T-helper 22 cell (primary cell): ENCODE results near the gene GARIN6.
"Not testable (repeated sequence)": the region's sequence is repeated elsewhere in the genome, so short reads cannot be mapped to it uniquely, and the experiment has no call there.

Experiments used
- DNase-seq: peaks from one replicate; pipeline ENCODE4 v3.0.0-alpha.2; 2020; ENCODE audit warnings: low read depth

Gene GARIN6

GRCh38 chr12:99647453-99647852, at the start of gene GARIN6:
TSS of gene GARIN6 (plus strand) at chr12:99647753. CDS start at chr12:99648175, 422 bp downstream.
- DNase-seq, result no peak

- DNase-seq, result no peak
Observed at GRCh38 chr12:99598785-99599184, 48.8 kb upstream of the GARIN6 start.

GRCh38 chr12:99600388-99600787, 47.2 kb upstream of the GARIN6 start:
- no peak for DNase-seq

- DNase-seq, result no peak
Observed at GRCh38 chr12:99609455-99610181, 37.9 kb upstream of the GARIN6 start.

- DNase-seq, result no peak
Observed at GRCh38 chr12:99611117-99611516, 36.4 kb upstream of the GARIN6 start.

GRCh38 chr12:99611599-99611998, 36.0 kb upstream of the GARIN6 start:
- no peak for DNase-seq

- no peak for DNase-seq
Observed at GRCh38 chr12:99618657-99619056, 28.9 kb upstream of the GARIN6 start.

GRCh38 chr12:99619389-99620158, 28.0 kb upstream of the GARIN6 start:
- no peak for DNase-seq

GRCh38 chr12:99620159-99620479, 27.4 kb upstream of the GARIN6 start:
- DNase-seq, result no peak

GRCh38 chr12:99624591-99624990, 23.0 kb upstream of the GARIN6 start:
- DNase-seq, result not testable (repeated sequence)

GRCh38 chr12:99627459-99627858, 20.1 kb upstream of the GARIN6 start:
- no peak for DNase-seq

GRCh38 chr12:99644629-99645028, 2.9 kb upstream of the GARIN6 start:
- no peak for DNase-seq

GRCh38 chr12:99648183-99648582, 630 bp downstream of the GARIN6 start:
- no peak for DNase-seq

- no peak for DNase-seq
Observed at GRCh38 chr12:99649551-99649950, 2.0 kb downstream of the GARIN6 start.

GRCh38 chr12:99658671-99659349, 11.3 kb downstream of the GARIN6 start:
- DNase-seq, result no peak

GRCh38 chr12:99670635-99671034, 23.1 kb downstream of the GARIN6 start:
- no peak for DNase-seq

GRCh38 chr12:99680276-99680675, 32.7 kb downstream of the GARIN6 start:
- no peak for DNase-seq

GRCh38 chr12:99686142-99686541, 38.6 kb downstream of the GARIN6 start:
- DNase-seq, result no peak

- DNase-seq, result no peak
Observed at GRCh38 chr12:99695050-99695449, 47.5 kb downstream of the GARIN6 start.
